ENCODE data around the gene ZBTB12. TPM values are rescaled to one million over a fixed set of nuclear protein-coding genes. Genes with fewer than 3 reads are reported as not detected.

Gene ZBTB12
- total and polyA plus RNA-seq, 2 of the 13 experiments (the other 11 are each of a cell fraction or from before 2014, with no cell fraction given): 4.8 to 6.0 TPM

- TF ChIP-seq, protein P1, sequence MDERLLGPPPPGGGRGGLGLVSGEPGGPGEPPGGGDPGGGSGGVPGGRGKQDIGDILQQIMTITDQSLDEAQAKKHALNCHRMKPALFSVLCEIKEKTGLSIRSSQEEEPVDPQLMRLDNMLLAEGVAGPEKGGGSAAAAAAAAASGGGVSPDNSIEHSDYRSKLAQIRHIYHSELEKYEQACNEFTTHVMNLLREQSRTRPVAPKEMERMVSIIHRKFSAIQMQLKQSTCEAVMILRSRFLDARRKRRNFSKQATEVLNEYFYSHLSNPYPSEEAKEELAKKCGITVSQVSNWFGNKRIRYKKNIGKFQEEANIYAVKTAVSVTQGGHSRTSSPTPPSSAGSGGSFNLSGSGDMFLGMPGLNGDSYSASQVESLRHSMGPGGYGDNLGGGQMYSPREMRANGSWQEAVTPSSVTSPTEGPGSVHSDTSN (CRISPR knock-in tag; IDR thresholded peaks at IDR 0.05): no peak
- TF ChIP-seq ZNF562 (CRISPR knock-in tag; IDR thresholded peaks at IDR 0.05; ENCODE audit: borderline replicate concordance) (no peak), SKI (IDR thresholded peaks at IDR 0.05; ENCODE audit: partially characterized antibody) (peak; percentile 96), ZBTB4 (CRISPR knock-in tag; IDR thresholded peaks at IDR 0.05; ENCODE audit: borderline replicate concordance) (peak; percentile 94; the same call in 1 of the 2 replicates), DNMT1 (CRISPR knock-in tag; IDR thresholded peaks at IDR 0.05) (no peak), GFI1 (CRISPR knock-in tag; IDR thresholded peaks at IDR 0.05; ENCODE audit: borderline replicate concordance) (no peak; the same call in 1 of the 2 replicates), IKZF1 (IDR thresholded peaks at IDR 0.05) (no peak), ARID2 (CRISPR knock-in tag; IDR thresholded peaks at IDR 0.05; ENCODE audit: borderline replicate concordance) (peak; percentile 38; the same call in 1 of the 2 replicates), ZKSCAN1 (IDR thresholded peaks at IDR 0.05; ENCODE audit: low read length) (peak; percentile 65), PHB2 (IDR thresholded peaks at IDR 0.05; ENCODE audit: partially characterized antibody) (no peak), LRRFIP1 (CRISPR knock-in tag; conservative IDR thresholded peaks at IDR 0.05) (no peak), KLF9 (CRISPR knock-in tag; IDR thresholded peaks at IDR 0.05; ENCODE audit: low read depth) (no peak), NCOA5 (CRISPR knock-in tag; IDR thresholded peaks at IDR 0.05) (no peak), SETDB1 (CRISPR knock-in tag; IDR thresholded peaks at IDR 0.05; ENCODE audit: borderline replicate concordance) (no peak), ZNF674 (CRISPR knock-in tag; IDR thresholded peaks at IDR 0.05; ENCODE audit: low read depth) (no peak)
- TF ChIP-seq, protein P2, sequence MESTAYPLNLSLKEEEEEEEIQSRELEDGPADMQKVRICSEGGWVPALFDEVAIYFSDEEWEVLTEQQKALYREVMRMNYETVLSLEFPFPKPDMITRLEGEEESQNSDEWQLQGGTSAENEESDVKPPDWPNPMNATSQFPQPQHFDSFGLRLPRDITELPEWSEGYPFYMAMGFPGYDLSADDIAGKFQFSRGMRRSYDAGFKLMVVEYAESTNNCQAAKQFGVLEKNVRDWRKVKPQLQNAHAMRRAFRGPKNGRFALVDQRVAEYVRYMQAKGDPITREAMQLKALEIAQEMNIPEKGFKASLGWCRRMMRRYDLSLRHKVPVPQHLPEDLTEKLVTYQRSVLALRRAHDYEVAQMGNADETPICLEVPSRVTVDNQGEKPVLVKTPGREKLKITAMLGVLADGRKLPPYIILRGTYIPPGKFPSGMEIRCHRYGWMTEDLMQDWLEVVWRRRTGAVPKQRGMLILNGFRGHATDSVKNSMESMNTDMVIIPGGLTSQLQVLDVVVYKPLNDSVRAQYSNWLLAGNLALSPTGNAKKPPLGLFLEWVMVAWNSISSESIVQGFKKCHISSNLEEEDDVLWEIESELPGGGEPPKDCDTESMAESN (CRISPR knock-in tag; conservative IDR thresholded peaks at IDR 0.05): peak; percentile 65; the same call in 1 of the 2 replicates
- TF ChIP-seq, protein P3, sequence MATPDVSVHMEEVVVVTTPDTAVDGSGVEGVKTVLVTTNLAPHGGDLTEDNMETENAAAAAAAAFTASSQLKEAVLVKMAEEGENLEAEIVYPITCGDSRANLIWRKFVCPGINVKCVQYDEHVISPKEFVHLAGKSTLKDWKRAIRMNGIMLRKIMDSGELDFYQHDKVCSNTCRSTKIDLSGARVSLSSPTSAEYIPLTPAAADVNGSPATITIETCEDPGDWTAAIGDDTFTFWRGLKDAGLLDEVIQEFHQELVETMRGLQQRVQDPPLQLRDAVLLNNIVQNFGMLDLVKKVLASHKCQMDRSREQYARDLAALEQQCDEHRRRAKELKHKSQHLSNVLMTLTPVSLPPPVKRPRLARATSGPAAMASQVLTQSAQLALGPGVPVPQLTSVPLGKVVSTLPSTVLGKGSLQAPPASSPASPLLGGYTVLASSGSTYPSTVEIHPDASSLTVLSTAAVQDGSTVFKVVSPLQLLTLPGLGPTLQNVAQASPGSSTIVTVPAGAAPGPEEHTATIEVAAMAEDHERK (CRISPR knock-in tag; IDR thresholded peaks at IDR 0.05; ENCODE audit: low read depth): no peak
Observed at GRCh38 chr6:31865205-31866118, 36.4 kb downstream of the ZBTB12 start (continued).

All from HepG2 (cell line).